CD4-positive, alpha-beta T cell treated with Interferon gamma for 1 hour (primary cell): Measurements from ENCODE around the gene CCDC78.

Experiments used
- DNase-seq: peaks from one replicate; pipeline ENCODE4 v3.0.0-alpha.2; 2020

The CCDC78 gene

GRCh38 chr16:722835-723633 lies 3.2 kb downstream of the CCDC78 start:
- no peak for DNase-seq

- no peak for DNase-seq
These were observed 4.3 kb downstream of the CCDC78 start for GRCh38 chr16:721765-722540.

- DNase-seq = peak; percentile 84
These were observed 5.1 kb downstream of the CCDC78 start, which contains the start of gene ANTKMT for GRCh38 chr16:720990-721764. Gene ANTKMT, plus strand, starts transcription at chr16:721146. Its CDS starts 129 bp downstream, at chr16:721275.

- no peak for DNase-seq
These were observed 5.7 kb downstream of the CCDC78 start for GRCh38 chr16:720447-720989.

- DNase-seq = no peak
These were observed 6.3 kb downstream of the CCDC78 start for GRCh38 chr16:719815-720446.

- DNase-seq = no peak
These were observed 7.3 kb downstream of the CCDC78 start for GRCh38 chr16:718922-719321.

GRCh38 chr16:718389-718788 lies 7.9 kb downstream of the CCDC78 start:
- DNase-seq = no peak

- no peak for DNase-seq
These were observed 8.6 kb downstream of the CCDC78 start for GRCh38 chr16:717450-718245.

- no peak for DNase-seq
These were observed 9.4 kb downstream of the CCDC78 start for GRCh38 chr16:716768-717325.

GRCh38 chr16:716200-716568 lies 10.1 kb downstream of the CCDC78 start:
- DNase-seq = no peak

GRCh38 chr16:715477-716199 lies 10.6 kb downstream of the CCDC78 start:
- no peak for DNase-seq

GRCh38 chr16:714558-715476 lies 11.4 kb downstream of the CCDC78 start, which contains the start of gene METRN:
Gene METRN, plus strand, starts transcription at chr16:715118. Its CDS starts 172 bp downstream, at chr16:715290.
- DNase-seq = peak; percentile 84

- DNase-seq = no peak
These were observed 12.2 kb downstream of the CCDC78 start for GRCh38 chr16:714079-714478.

- peak; percentile 31 for DNase-seq
These were observed 13.4 kb downstream of the CCDC78 start for GRCh38 chr16:712740-713250.

- DNase-seq = peak; percentile 75
These were observed 14.5 kb downstream of the CCDC78 start for GRCh38 chr16:711548-712320.

GRCh38 chr16:711084-711483 lies 15.2 kb downstream of the CCDC78 start:
- no peak for DNase-seq

- DNase-seq = no peak
These were observed 15.7 kb downstream of the CCDC78 start for GRCh38 chr16:710500-711075.
